OCI-LY7 (cell line): ENCODE data around the gene KRTAP10-8. TPM values are rescaled to one million over a fixed set of nuclear protein-coding genes. Genes with fewer than 3 reads are reported as not detected.

Experiments
- BruUV-seq: library from RNA; stranded (reverse); fragments of 400-500 nt; replicated peaks from 2 replicates; lab custom pipeline; 2021; lab: Mats Ljungman, UMichigan
- CTCF ChIA-PET: fragments of 300-600 bp; sonication (Branson Sonifier 250); formaldehyde crosslinking; loops from one replicate; lab custom pipeline; 2022; ENCODE audit warnings: antibody characterized with exemption; ENCODE audit not compliant: unreplicated experiment; lab: Charles Lee
- POLR2A ChIA-PET: fragments of 300-600 bp; sonication (Branson Sonifier 250); formaldehyde crosslinking; loops from one replicate; lab custom pipeline; 2022; ENCODE audit warnings: antibody characterized with exemption; lab: Charles Lee
- DNase-seq: peaks from one replicate; pipeline ENCODE4 v3.0.0-alpha.2; 2015; ENCODE audit warnings: low spot score
- H2AFZ ChIP-seq: fragments of 200-600 bp; sonication (generic), shearing (Covaris generic); 2 replicates; pipeline ENCODE4 v1.6.1; 2014; ENCODE audit warnings: mild to moderate bottlenecking, antibody characterized with exemption, low read length, moderate library complexity
- H3K27ac ChIP-seq: fragments of 200-600 bp; sonication (generic); 2 replicates; pipeline ENCODE4 v1.5.1; 2014; ENCODE audit warnings: mixed run types, low read depth, mild to moderate bottlenecking, moderate library complexity, low read length, inconsistent platforms; ENCODE audit not compliant: poor library complexity, severe bottlenecking
- H3K36me3 ChIP-seq: fragments of 200-600 bp; sonication (generic); 2 replicates; pipeline ENCODE4 v1.6.1; 2014; ENCODE audit warnings: mild to moderate bottlenecking, antibody characterized with exemption, low read length, moderate library complexity, mixed read lengths; ENCODE audit not compliant: insufficient read depth
- H3K4me1 ChIP-seq: fragments of 200-600 bp; sonication (generic); 2 replicates; pipeline ENCODE4 v1.5.1; 2014; ENCODE audit warnings: mild to moderate bottlenecking, low read length; ENCODE audit not compliant: insufficient read depth, poor library complexity, severe bottlenecking
- H3K4me2 ChIP-seq: fragments of 200-600 bp; sonication (generic); 2 replicates; pipeline ENCODE4 v1.6.1; 2014; ENCODE audit warnings: mild to moderate bottlenecking, low read length
- H3K4me3 ChIP-seq: fragments of 200-600 bp; sonication (generic); 2 replicates; pipeline ENCODE4 v1.5.1; 2014; ENCODE audit warnings: mild to moderate bottlenecking, low read depth, low read length; ENCODE audit not compliant: poor library complexity, severe bottlenecking
- H3K79me2 ChIP-seq: fragments of 200-600 bp; sonication (generic); 2 replicates; pipeline ENCODE4 v1.6.1; 2016; ENCODE audit warnings: low read depth, mild to moderate bottlenecking, low read length, moderate library complexity, mixed read lengths; ENCODE audit not compliant: insufficient read depth
- H3K9me2 ChIP-seq: fragments of 200-600 bp; sonication (generic); 2 replicates; pipeline ENCODE4 v1.6.1; 2016; ENCODE audit warnings: mild to moderate bottlenecking, low read length, mixed read lengths; ENCODE audit not compliant: insufficient read depth
- H3K9me3 ChIP-seq: fragments of 200-600 bp; sonication (generic); 2 replicates; pipeline ENCODE4 v1.6.1; 2014; ENCODE audit warnings: mild to moderate bottlenecking, mixed run types, low read length, mixed read lengths
- H4K20me1 ChIP-seq: fragments of 200-600 bp; sonication (generic); 2 replicates; pipeline ENCODE4 v1.6.1; 2014; ENCODE audit warnings: mild to moderate bottlenecking, antibody characterized with exemption, low read length, moderate library complexity, mixed read lengths; ENCODE audit not compliant: insufficient read depth
- EZH2phosphoT487 ChIP-seq: fragments of 200-600 bp; sonication (generic); IDR thresholded peaks from 2 replicates; pipeline ENCODE4 v1.6.1; 2018; ENCODE audit warnings: low read depth, borderline replicate concordance, mild to moderate bottlenecking, mixed run types, antibody characterized with exemption, low read length, moderate library complexity, mixed read lengths
- intact Hi-C: fragments of 100-400 bp; cut with micrococcal nuclease; formaldehyde crosslinking; loops from one replicate; pipeline ENCODE4 v1.10.0; 2022; ENCODE audit not compliant: unreplicated experiment
- total RNA-seq, 2 experiments: library from RNA; depleted of rRNA in 1 of 2; stranded (reverse); fragments of >200 nt in 1 of 2; shearing (Covaris generic) in 1 of 2; gene quantifications; 2 replicates each; pipeline ENCODE4 v1.2.3, GENCODE V29; 2014 to 2022
- TF ChIP-seq, protein P1 (sequence below): fragments of 200-600 bp; sonication (generic); conservative IDR thresholded peaks from 2 replicates; pipeline ENCODE4 v1.5.1; 2014; ENCODE audit warnings: mild to moderate bottlenecking, antibody characterized with exemption, low read length, moderate library complexity, mixed read lengths

KRTAP10-8 gene
- total RNA-seq, 2 experiments from 2014 or later, result not detected

DNA sequence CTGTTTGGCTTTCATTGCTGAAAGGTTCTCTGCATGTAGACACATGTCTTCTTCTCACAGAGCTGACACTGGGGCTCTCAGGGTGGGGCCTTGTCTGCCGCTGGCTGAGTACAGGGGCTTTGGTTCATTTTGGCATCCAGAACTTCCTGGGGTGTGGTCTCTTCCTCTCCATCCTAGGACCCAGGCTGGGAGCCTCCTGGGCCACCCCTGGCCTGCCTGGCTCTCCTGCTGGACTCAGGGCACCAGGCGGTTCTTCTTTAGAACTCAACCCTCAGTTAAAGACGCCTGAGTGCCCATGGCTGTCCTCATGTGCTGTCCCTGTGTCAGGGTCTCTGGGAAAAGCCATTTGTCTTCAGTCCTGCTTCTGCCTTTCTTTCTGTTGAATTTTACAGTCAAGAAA is 26.0 kb upstream of the KRTAP10-8 start:
- Histone ChIP-seq H3K4me2 (no peak overlapping the region), H2AFZ (no peak overlapping the region), H3K36me3 (no peaks in the 10 kb centered on the region), H3K79me2 (no peaks in the 10 kb centered on the region), H3K9me2 (no peaks in the 10 kb centered on the region), H3K27ac (no peak overlapping the region), H4K20me1 (no peaks in the 10 kb centered on the region), H3K4me3 (no peak overlapping the region), H3K9me3 (peaks cover 10% of the 10 kb centered on the region; the same call in 1 of the 2 replicates), H3K4me1 (no peaks in the 10 kb centered on the region)
- ChIA-PET POLR2A (no interaction called here), CTCF (no interaction called here)
- no TSS peak for BruUV-seq
- no peak for DNase-seq
- intact Hi-C loops, result no loop called here
- no peak for TF ChIP-seq EZH2phosphoT487
- TF ChIP-seq, protein P1, sequence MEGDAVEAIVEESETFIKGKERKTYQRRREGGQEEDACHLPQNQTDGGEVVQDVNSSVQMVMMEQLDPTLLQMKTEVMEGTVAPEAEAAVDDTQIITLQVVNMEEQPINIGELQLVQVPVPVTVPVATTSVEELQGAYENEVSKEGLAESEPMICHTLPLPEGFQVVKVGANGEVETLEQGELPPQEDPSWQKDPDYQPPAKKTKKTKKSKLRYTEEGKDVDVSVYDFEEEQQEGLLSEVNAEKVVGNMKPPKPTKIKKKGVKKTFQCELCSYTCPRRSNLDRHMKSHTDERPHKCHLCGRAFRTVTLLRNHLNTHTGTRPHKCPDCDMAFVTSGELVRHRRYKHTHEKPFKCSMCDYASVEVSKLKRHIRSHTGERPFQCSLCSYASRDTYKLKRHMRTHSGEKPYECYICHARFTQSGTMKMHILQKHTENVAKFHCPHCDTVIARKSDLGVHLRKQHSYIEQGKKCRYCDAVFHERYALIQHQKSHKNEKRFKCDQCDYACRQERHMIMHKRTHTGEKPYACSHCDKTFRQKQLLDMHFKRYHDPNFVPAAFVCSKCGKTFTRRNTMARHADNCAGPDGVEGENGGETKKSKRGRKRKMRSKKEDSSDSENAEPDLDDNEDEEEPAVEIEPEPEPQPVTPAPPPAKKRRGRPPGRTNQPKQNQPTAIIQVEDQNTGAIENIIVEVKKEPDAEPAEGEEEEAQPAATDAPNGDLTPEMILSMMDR, result no peak

DNA sequence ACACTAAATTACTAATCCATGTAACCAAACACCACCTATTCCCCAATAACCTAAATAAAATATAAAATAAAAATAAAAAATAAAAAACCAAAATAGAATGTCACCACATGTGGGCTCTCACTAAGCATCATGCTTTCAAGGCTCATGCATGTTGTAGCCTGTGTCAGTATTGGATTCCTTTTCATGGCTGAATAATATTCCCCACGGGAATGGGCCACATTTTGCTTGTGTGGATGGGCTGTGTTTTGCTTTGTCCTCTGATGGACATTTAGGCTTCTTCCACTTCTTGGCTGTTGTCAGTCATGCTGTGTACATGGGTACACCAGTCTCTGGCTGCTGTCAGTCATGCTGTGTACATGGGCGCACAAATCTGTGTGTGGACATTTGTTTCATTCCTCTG is 22.8 kb upstream of the KRTAP10-8 start:
- no peaks in the 10 kb centered on the region for H3K4me1 ChIP-seq
- no peaks in the 10 kb centered on the region for H3K36me3 ChIP-seq
- no peaks in the 10 kb centered on the region for H3K9me3 ChIP-seq
- H3K27ac ChIP-seq, result no peak overlapping the region
- no peaks in the 10 kb centered on the region for H4K20me1 ChIP-seq
- no peak for DNase-seq
- H3K4me3 ChIP-seq, result no peak overlapping the region
- no peaks in the 10 kb centered on the region for H3K9me2 ChIP-seq
- POLR2A ChIA-PET, result no interaction called here
- TF ChIP-seq, protein P1, result no peak
- no peak for TF ChIP-seq EZH2phosphoT487
- H2AFZ ChIP-seq, result no peak overlapping the region
- CTCF ChIA-PET, result no interaction called here
- no peak overlapping the region for H3K4me2 ChIP-seq
- BruUV-seq, result no TSS peak
- no peaks in the 10 kb centered on the region for H3K79me2 ChIP-seq
- intact Hi-C loops, result no loop called here

DNA sequence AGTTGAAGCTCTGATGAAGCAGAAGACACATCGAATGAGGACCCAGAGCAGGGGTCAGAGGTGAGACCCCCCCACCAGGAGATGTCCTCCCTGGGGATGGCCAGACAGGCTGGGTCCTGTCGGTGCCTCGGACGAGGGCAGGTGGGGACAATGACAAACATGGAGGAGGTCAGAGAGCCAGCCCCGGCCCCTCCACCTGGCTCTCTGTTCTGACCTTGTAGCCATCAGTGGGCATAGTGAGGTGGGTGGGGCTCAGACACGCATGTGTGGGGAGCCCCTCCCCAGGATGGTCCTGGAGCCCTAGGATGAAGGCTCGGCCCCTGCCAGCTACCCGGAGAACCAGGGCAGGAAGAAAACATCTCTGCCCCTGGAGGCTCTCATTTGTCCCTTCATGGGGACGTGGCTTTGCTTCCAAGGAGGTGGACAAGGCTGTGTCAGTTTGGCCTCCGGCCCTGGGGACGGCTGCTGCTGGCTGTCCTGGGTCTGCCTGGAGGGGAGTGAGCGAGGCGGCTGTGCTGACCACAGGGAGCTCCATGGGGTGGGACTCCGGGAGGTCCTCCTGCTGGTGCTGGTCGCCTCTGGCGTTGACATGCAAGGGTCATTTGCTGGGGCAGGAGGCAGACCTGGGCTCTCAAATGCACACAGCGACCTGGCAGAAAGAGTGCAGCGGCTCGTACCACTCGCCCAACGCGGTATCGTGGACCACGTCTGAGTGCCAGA is 22.1 kb upstream of the KRTAP10-8 start:
- no peak overlapping the region for H3K27ac ChIP-seq
- no peak overlapping the region for H3K4me3 ChIP-seq
- no peak for DNase-seq
- no peaks in the 10 kb centered on the region for H3K36me3 ChIP-seq
- no peaks in the 10 kb centered on the region for H3K79me2 ChIP-seq
- ChIA-PET POLR2A (no interaction called here), CTCF (no interaction called here)
- no peak overlapping the region for H2AFZ ChIP-seq
- intact Hi-C loops, result no loop called here
- H3K9me2 ChIP-seq, result no peaks in the 10 kb centered on the region
- no peak for TF ChIP-seq EZH2phosphoT487
- TF ChIP-seq, protein P1, result no peak
- H3K4me1 ChIP-seq, result no peaks in the 10 kb centered on the region
- no TSS peak for BruUV-seq
- no peaks in the 10 kb centered on the region for H3K9me3 ChIP-seq
- no peak overlapping the region for H3K4me2 ChIP-seq
- H4K20me1 ChIP-seq, result no peaks in the 10 kb centered on the region
